Glomerular endothelial cell (primary cell): ENCODE results near the gene ITGAX. TPM values are rescaled to one million over a fixed set of nuclear protein-coding genes. Genes with fewer than 3 reads are reported as not detected.
"Not testable (repeated sequence)": the region's sequence is repeated elsewhere in the genome, so short reads cannot be mapped to it uniquely, and the experiment has no call there.

Experiments used
- DNase-seq: peaks from one replicate; pipeline ENCODE4 v3.0.0-alpha.2; 2011; ENCODE audit warnings: low read depth, low spot score; ENCODE audit errors: extremely low read depth
- total RNA-seq: library from RNA; depleted of rRNA; stranded (reverse); fragments of >200 nt; gene quantifications from 2 replicates; pipeline ENCODE4 v1.2.3, GENCODE V29; 2015

ITGAX gene
- 0.23 and 0.63 TPM in 2 replicates for total RNA-seq

DNA sequence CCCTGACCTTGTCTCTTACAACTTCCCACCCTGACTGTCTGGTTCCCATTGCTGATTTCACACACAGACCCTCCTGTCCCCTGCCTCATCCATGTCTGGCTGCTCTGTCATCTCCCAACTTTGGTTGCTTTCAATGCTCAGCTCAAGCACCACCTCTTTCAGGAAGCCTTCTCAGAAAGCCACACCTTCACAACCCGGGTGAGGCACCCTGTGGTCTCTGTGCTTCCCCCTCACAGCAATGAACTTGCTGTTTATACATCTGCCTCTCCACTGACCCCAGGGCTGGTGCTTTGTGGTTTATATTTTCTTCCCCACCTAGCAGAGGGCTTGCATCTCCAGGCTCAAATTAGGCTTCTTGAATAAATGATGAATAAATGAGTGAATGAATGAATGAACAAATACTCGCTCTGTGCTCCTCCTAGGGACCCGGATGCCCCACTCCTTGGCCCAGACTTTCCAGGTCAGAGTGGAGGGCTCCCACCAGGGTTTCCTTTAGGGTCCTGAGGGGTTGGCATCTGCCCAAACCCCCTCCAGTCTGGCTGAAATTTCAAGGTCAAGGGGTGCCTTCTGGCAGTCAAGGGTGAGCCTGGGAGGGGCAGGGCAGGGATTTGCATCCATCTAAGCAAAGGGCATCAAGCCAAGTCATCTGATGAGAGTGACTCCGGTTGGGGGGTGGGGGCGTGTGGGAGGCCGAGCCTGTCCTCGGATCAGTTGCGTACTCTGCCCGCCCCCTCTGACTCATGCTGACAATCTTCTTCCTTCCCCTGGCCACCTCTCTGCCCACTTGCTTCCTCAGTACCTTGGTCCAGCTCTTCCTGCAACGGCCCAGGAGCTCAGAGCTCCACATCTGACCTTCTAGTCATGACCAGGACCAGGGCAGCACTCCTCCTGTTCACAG lies at the start of gene ITGAX:
Gene ITGAX, plus strand, starts transcription at position 783 of the 898 bp plus-strand sequence. Its CDS starts 79 bp downstream, at position 862.
- DNase-seq, result peak; percentile 1

DNA sequence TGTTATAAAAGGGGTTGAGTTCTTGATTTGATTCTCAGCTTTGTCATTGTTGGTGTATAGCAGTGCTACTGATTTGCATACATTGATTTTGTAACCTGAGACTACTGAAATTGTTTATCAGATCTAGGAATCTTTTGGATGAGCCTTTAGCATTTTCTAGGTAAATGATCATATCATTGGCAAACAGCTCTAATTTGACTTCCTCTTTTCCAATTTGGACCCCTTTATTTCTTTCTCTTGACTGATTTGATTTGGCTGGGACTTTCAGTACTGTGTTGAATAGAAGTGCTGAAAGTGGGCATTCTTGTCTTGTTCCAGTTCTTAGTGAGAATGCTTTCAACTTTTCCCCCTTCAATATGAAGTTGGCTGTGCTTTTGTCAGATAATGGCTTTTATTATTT lies 49.8 kb upstream of the ITGAX start:
- DNase-seq, result no peak

DNA sequence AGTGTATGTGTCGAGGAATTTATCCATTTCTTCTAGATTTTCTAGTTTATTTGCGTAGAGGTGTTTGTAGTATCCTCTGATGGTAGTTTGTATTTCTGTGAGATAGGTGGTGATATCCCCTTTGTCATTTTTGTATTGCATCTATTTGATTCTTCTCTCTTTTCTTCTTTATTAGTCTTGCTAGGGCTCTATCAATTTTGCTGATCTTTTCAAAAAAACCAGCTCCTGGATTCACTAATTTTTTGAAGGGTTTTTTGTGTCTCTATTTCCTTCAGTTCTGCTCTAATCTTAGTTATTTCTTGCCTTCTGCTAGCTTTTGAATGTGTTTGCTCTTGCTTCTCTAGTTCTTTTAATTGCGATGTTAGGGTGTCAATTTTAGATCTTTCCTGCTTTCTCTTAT lies 46.6 kb upstream of the ITGAX start:
- not testable (repeated sequence) for DNase-seq

DNA sequence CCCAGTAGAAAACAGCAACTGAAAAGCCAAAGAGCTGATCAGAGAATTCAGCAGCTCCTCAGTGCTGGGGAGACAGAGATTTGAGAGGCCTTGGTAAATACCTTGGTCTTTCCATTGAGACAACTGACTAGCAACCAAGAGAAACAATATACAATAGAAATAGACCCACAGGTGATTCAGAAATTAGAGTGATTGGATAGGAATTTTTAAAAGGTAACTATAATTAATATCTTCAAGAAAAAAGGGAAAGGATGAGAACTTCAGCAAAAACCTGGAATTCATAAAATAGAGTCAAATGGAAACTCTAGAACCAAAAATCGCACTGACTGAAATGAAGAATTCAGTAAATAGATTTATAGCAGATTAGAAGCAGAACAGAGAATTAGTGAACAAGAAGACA lies 32.5 kb upstream of the ITGAX start:
- no peak for DNase-seq

DNA sequence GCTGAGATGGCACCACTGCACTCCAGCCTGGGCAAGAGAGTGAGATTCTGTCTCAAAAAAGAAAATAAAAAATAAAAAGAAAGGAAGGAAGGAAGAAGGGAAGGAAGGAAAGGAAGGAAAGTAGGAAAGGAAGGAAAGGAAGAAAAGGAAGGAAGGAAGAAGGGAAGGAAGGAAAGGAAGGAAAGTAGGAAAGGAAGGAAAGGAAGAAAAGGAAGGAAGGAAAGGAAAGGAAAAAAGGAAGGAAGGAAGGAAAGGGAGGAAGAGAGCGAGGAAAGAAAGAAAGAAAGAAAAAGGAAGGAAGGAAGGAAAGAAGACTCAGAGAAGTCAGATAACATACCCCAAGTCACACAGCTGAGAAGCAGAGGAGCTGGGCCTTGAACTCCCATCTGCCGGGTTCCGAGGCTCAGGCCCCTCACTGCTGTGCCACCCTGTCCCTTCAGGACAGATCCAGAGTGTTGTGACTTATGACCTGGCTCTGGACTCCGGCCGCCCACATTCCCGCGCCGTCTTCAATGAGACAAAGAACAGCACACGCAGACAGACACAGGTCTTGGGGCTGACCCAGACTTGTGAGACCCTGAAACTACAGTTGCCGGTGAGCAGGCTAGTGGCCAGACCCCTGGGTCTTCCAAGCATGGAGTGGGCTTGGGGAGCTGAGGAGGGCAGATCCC lies 30.9 kb upstream of the ITGAX start:
- DNase-seq, result no peak

DNA sequence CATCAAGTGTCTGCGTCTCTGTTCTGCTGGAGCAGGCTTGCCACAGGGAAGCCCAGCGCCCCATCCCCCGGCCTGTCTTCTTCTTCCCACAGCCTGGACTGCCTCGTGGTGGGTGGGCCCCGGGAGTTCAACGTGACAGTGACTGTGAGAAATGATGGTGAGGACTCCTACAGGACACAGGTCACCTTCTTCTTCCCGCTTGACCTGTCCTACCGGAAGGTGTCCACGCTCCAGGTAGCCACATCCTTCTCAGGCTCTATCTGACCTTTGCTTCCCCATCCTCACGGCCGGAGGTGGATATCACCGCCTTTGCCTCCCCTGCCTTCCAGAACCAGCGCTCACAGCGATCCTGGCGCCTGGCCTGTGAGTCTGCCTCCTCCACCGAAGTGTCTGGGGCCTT lies 29.8 kb upstream of the ITGAX start:
- no peak for DNase-seq

DNA sequence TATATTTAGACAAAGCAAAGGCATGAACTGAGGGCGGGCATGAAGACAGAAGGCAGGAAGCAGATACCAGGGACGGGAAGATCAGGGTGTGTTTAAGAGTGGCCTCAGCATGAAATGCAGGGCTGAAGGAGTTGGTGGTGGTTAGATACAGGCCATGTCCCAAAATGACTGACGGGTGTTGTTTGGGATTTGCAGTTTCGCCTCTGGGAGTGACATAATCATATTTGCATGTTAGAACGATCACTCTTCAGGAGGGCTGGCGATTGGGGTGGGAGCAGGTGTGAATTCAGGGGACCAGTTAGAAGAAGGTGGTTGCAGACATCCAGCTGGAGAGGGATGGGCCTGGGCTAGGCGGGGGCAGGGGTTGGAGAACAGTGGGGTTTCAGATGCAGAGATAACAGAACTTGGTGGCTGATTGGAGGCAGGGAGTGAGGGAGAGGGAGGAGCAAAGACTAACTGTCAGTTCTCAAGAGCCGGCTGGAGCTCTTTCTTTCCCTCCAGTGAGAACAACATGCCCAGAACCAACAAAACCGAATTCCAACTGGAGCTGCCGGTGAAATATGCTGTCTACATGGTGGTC lies 27.2 kb upstream of the ITGAX start:
- no peak for DNase-seq

DNA sequence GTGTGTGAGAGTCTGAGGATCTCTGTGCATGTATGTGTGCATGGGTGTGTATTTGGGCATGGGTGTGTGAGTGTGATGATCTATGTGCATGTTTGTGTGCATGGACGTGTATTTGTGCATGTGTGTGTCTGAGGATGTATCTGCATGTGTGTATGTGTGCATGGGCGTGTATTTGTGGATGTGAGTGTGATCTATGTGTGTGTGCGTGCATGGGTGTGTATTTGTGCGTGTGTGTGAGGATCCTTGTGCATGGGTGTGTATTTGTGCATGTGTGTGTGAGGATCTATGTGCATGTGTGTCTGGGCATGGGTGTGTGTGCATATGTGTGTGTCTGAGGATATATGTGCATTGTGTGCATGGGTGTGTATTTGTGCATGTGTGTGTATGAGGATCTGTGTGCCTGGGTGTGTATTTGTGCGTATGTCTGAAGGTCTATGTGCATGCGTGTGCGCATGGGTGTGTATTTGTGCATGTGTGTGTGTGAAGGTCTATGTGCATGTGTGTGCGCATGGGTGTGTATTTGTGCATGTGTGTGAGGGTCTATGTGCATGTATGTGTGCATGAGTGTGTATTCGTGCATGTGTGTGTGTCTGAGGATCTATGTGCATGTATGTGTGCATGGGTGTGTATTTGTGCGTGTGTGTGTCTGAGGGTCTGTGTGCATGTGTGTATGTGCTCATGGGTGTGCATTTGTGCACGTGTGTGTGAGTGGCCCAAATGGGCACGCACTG lies 26.5 kb upstream of the ITGAX start:
- no peak for DNase-seq

DNA sequence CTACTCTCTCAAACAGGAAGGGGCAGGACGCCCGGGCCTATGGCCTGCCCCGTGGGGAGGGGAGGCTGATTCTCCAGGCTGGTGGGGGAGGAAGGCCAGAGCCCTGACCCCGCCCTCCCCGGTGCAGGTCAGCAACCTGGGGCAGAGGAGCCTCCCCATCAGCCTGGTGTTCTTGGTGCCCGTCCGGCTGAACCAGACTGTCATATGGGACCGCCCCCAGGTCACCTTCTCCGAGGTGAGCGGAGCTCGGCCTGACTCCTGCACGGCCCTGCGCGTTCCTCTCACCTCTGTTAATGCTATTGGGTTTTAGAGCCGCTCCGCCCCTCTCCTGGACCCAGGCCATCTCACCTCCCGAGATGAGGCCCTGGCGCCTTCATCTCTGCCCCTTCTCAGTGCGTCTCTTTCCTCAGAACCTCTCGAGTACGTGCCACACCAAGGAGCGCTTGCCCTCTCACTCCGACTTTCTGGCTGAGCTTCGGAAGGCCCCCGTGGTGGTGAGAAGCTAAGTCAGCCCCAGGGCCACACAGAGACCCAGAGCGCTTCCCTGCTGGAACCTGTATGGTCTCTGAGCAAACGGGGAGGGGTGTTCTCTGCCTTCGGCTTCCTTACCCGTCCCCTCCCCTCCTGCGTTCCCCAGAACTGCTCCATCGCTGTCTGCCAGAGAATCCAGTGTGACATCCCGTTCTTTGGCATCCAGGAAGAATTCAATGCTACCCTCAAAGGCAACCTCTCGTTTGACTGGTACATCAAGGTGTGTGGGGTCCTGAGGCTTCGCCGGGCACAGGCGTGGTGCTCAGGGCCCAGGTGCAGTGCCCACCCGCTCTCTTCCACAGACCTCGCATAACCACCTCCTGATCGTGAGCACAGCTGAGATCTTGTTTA lies 25.1 kb upstream of the ITGAX start:
- DNase-seq, result no peak

DNA sequence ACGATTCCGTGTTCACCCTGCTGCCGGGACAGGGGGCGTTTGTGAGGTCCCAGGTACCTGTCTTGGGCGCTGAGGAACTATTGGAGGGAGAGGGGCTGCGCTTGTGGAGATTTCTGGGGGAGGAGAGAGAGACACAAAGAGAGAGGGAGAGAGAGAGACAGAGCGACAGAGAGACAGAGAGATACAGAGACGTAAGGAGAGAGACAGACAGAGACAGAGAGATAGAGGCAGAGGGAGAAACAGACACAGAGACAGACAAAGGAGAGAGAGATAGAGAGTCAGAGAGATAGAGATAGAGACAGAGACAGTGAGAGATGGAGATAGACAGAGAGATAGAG lies 24.5 kb upstream of the ITGAX start:
- DNase-seq, result no peak

DNA sequence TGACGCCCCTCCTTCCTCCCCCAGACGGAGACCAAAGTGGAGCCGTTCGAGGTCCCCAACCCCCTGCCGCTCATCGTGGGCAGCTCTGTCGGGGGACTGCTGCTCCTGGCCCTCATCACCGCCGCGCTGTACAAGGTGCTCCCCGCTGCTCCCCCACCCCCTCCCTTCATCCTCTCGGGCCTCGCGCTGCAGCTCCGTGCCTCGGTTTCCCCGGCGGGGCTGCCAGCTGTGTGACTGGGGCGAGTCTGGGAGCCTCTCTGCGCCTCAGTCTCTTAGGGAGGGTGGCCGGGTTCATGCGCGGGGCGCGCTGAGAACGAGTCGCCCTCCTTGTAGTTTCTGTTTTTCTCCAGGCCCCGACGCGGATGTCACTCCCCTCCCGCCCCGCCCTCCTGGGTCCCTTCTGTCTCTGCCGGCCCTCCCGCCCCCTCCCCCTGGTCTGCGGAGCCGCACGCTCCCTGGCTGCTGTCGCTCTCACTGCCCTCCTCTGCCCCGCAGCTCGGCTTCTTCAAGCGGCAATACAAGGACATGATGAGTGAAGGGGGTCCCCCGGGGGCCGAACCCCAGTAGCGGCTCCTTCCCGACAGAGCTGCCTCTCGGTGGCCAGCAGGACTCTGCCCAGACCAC lies 23.7 kb upstream of the ITGAX start:
- no peak for DNase-seq

DNA sequence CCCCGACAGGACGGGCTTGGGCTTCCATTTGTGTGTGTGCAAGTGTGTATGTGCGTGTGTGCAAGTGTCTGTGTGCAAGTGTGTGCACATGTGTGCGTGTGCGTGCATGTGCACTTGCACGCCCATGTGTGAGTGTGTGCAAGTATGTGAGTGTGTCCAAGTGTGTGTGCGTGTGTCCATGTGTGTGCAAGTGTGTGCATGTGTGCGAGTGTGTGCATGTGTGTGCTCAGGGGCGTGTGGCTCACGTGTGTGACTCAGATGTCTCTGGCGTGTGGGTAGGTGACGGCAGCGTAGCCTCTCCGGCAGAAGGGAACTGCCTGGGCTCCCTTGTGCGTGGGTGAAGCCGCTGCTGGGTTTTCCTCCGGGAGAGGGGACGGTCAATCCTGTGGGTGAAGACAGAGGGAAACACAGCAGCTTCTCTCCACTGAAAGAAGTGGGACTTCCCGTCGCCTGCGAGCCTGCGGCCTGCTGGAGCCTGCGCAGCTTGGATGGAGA lies 23.1 kb upstream of the ITGAX start:
- DNase-seq, result no peak

DNA sequence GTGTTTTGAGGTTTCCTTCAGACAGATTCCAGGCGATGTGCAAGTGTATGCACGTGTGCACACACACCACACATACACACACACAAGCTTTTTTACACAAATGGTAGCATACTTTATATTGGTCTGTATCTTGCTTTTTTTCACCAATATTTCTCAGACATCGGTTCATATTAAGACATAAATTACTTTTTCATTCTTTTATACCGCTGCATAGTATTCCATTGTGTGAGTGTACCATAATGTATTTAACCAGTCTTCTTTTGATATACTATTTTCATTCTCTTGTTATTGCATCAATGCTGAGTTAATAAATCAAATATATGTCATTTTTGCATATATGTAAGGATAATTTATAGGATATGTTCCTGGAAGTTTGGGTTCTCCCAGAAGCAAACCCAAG lies 22.4 kb upstream of the ITGAX start:
- no peak for DNase-seq

DNA sequence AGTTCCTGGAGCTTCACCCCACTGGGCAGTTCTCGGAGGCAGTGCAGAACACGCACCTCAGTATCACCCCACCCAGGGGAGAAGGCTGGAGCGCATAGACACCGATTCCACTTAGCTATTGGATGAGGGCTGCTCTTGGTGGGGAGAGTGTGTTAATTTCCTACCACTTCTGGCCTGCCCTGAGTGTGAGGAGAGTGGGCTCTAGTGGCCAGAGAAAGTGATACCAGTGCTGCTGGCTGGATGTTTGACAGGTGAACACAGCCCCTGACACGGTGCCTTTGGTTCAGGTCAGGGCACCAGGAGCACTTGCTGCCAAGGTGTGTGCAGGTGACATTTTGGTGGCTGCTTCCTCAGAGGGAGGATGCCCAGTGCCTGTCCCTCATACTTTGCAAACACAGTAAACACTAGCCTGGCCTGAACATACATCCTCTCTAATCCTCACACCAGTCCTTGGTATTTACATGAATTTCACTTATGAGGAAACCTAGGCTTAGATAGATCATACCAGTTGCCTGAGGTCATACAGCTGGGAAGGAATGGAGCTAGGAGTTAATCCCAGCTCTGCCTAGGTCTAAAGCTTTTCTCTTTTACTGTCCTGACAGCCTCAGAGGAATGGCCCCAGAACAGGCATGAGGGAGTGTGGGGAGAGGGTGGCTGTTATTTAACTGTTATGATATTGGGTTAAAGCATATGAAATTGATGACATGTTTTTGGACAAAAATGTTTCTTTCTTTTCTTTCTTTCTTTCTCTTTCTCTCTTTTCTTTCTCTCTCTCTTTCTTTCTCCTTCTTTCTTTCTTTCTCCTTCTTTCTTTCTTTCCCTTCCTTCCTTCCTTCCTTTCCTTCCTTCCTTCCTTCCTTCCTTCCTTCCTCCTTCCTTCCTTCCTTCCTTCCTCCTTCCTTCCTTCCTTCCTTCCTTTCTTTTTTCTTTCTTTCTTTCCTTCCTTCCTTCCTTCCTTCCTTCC lies 21.0 kb upstream of the ITGAX start:
- DNase-seq, result no peak

DNA sequence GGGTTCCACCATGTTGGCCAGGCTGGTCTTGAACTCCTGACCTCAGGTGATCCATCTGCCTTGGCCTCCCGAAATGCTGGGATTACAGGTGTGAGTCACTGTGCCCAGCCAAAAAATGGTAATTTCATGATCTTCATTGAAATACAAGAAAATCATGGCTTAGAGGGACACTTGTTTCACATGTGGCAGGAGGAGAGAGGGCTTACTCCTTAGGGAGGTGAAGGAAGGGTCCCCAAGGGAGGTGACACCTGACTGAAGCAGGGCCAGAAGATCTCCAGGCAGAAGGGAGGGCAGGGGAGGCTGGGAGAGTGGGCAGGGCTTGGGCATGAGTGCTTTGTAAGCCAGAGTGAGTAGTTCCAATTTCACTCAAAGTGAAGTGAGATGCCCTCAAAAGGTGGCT lies 20.0 kb upstream of the ITGAX start:
- DNase-seq, result no peak

DNA sequence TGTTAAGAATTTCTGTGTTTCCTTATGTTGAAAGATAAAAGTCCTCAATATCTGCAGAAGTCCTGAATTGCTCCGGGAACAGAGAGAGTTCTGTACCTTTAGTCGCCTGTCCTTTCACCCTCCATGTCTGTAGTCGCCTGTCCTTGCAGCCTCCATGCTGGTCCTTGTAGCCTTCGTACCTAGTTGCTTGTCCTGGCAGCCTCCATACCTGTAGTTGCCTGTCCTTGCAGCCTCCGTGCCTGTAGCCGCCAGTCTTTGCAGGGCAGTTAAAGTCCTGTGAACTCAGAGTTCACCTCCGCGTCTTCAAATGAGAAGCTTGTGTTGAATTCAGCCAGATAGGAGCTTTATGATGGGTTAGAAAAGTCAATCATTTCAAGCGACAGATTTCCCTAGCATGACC lies 19.5 kb upstream of the ITGAX start:
- no peak for DNase-seq

DNA sequence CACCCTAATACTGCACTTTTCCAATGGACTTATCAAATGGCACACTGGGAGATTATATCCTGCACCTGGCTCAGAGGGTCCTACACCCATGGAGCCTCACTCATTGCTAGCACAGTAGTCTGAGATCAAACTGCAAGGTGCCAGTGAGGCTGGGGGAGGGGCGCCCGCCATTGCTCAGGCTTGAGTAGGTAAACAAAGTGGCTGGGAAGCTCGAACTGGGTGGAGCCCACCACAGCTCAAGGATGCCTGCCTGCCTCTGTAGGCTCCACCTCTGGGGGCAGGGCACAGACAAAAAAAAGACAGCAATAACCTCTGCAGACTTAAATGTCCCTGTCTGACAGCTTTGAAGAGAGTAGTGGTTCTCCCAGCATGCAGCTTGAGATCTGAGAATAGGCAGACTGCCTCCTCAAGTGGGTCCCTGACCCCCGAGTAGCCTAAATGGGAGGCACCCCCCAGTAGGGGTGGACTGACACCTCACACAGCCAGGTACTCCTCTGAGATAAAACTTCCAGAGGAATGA lies 16.8 kb upstream of the ITGAX start:
- not testable (repeated sequence) for DNase-seq

DNA sequence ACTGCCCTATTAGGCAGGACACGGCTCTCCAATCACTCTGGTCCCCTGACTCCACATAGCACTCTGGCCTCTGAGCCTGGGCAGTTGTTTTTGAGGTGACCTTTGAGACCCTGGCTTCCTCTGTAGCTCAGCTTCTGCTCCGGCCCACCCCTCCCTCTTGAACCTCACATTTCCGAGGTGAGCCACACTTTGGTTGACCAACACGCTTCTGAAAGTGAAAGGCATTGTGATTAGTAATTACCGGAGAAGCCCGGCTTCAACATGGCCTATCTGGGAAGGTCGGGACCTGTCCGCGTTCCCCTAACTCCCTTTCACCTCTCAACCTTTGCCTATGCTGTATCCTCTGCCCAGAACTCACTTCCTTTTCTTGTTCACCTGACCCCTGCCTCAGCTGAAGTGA lies 10.3 kb upstream of the ITGAX start:
- no peak for DNase-seq
